Mesendoderm (in vitro differentiated cells): ENCODE data around the gene CXorf38. TPM values are rescaled to one million over a fixed set of nuclear protein-coding genes. Genes with fewer than 3 reads are reported as not detected.

Experiments
- DNase-seq: peaks from one replicate; pipeline ENCODE4 v3.0.0; 2013
- H2AK5ac ChIP-seq: 2 replicates; pipeline ENCODE4 v1.6.1; 2013; ENCODE audit warnings: low read length, inconsistent platforms
- H2BK120ac ChIP-seq: 2 replicates; pipeline ENCODE4 v1.6.1; 2013; ENCODE audit warnings: low read depth, mild to moderate bottlenecking, low read length, moderate library complexity, mixed read lengths
- H2BK15ac ChIP-seq: replicated peaks from 2 replicates; pipeline ENCODE4 v1.6.1; 2013; ENCODE audit warnings: low read depth, mild to moderate bottlenecking, moderate library complexity
- H2BK5ac ChIP-seq: 2 replicates; pipeline ENCODE4 v1.6.1; 2013; ENCODE audit warnings: low read length, inconsistent platforms
- H3K18ac ChIP-seq: 2 replicates; pipeline ENCODE4 v1.6.1; 2013; ENCODE audit warnings: mild to moderate bottlenecking, low read length, mixed read lengths
- H3K23ac ChIP-seq: one replicate; pipeline ENCODE4 v1.6.1; 2013; ENCODE audit warnings: low read length
- H3K27ac ChIP-seq: 2 replicates; pipeline ENCODE4 v1.5.1; 2013; ENCODE audit warnings: low read depth, mild to moderate bottlenecking, inconsistent platforms, low read length, moderate library complexity
- H3K27me3 ChIP-seq: 2 replicates; pipeline ENCODE4 v1.6.1; 2013; ENCODE audit warnings: low read length, control low read depth, mild to moderate bottlenecking, inconsistent platforms; ENCODE audit not compliant: insufficient read depth, poor library complexity
- H3K36me3 ChIP-seq: 2 replicates; pipeline ENCODE4 v1.6.1; 2013; ENCODE audit warnings: low read length, inconsistent platforms; ENCODE audit not compliant: control insufficient read depth, insufficient read depth
- H3K4ac ChIP-seq: one replicate; pipeline ENCODE4 v1.6.1; 2013; ENCODE audit warnings: low read depth, mild to moderate bottlenecking, low read length, moderate library complexity
- H3K4me1 ChIP-seq: 2 replicates; pipeline ENCODE4 v1.6.1; 2013; ENCODE audit warnings: low read depth, low read length, inconsistent platforms; ENCODE audit not compliant: control insufficient read depth
- H3K4me2 ChIP-seq: 2 replicates; pipeline ENCODE4 v1.6.1; 2013; ENCODE audit warnings: low read length
- H3K4me3 ChIP-seq: 2 replicates; pipeline ENCODE4 v1.5.1; 2013; ENCODE audit warnings: mild to moderate bottlenecking, low read length
- H3K56ac ChIP-seq: one replicate; pipeline ENCODE4 v1.6.1; 2013; ENCODE audit warnings: low read length
- H3K79me1 ChIP-seq: 2 replicates; pipeline ENCODE4 v1.6.1; 2013; ENCODE audit warnings: low read length, inconsistent platforms
- H3K79me2 ChIP-seq: 2 replicates; pipeline ENCODE4 v1.6.1; 2013; ENCODE audit warnings: mild to moderate bottlenecking, low read length; ENCODE audit not compliant: control insufficient read depth, insufficient read depth
- H3K9ac ChIP-seq: 2 replicates; pipeline ENCODE4 v1.6.1; 2013; ENCODE audit warnings: low read length, inconsistent platforms
- H4K5ac ChIP-seq: one replicate; pipeline ENCODE4 v1.6.1; 2013; ENCODE audit warnings: low read length
- H4K8ac ChIP-seq: one replicate; pipeline ENCODE4 v1.6.1; 2013; ENCODE audit warnings: low read depth, mild to moderate bottlenecking, control low read depth, low read length, moderate library complexity
- WGBS: extraction: QIAGEN DNeasy Blood & Tissue Kit; methylation state at CpG from one replicate; pipeline ENCODE4 v1.1.7; 2013; ENCODE audit warnings: low lambda C conversion rate, missing lambda C conversion rate; ENCODE audit not compliant: insufficient coverage; ENCODE audit errors: extremely low coverage; 5-methylcytosine and 5-hydroxymethylcytosine counted together
- polyA plus RNA-seq, 2 experiments: library from polyadenylated mRNA; stranded (reverse); fragments of 200-250 nt; gene quantifications; one replicate each; pipeline ENCODE4 v1.2.3, GENCODE V29; 2013

The CXorf38 gene
- polyA plus RNA-seq (2013, experiment 1 of 2): 4.3 TPM
- 4.5 TPM for polyA plus RNA-seq (2013, experiment 2 of 2)

- no peak within 1 kb of the TSS for H3K27ac ChIP-seq
- H2BK120ac ChIP-seq: no peak within 1 kb of the TSS
- H2AK5ac ChIP-seq: no peak within 1 kb of the TSS
- no peaks in the 10 kb centered on the region for H3K36me3 ChIP-seq
- H3K79me2 ChIP-seq: peaks cover 10% of the 10 kb centered on the region
- no peaks in the 10 kb centered on the region for H3K4me1 ChIP-seq
- H3K27me3 ChIP-seq: no peaks in the 10 kb centered on the region
- no peak within 1 kb of the TSS for H2BK5ac ChIP-seq
- H3K4ac ChIP-seq: no peak within 1 kb of the TSS
- DNase-seq: peak; percentile 93
- H3K4me3 ChIP-seq: peak within 1 kb of the TSS; percentile 66
- peak within 1 kb of the TSS; percentile 73 for H3K9ac ChIP-seq
- peak within 1 kb of the TSS; percentile 91 for H3K56ac ChIP-seq
- H3K18ac ChIP-seq: no peak within 1 kb of the TSS
- H4K8ac ChIP-seq: no peak within 1 kb of the TSS
- H3K23ac ChIP-seq: no peak within 1 kb of the TSS
- no peak within 1 kb of the TSS for H2BK15ac ChIP-seq
- no peak within 1 kb of the TSS for H4K5ac ChIP-seq
- peak within 1 kb of the TSS; percentile 68 for H3K4me2 ChIP-seq
- H3K79me1 ChIP-seq: peaks cover 2% of the 10 kb centered on the region
- no CpG with 5 or more reads among the region's 66 CpGs for WGBS
These were observed at the start of gene CXorf38 for GRCh38 chrX:40647307-40648197. CXorf38 (minus strand) TSS chrX:40647561; CDS start chrX:40647520, 41 bp downstream.

- Histone ChIP-seq H2BK15ac (no peak overlapping the region), H2BK5ac (no peak overlapping the region), H3K79me2 (no peaks in the 10 kb centered on the region), H2AK5ac (no peak overlapping the region), H3K4ac (no peak overlapping the region), H3K79me1 (no peaks in the 10 kb centered on the region), H4K5ac (no peak overlapping the region), H3K36me3 (no peaks in the 10 kb centered on the region), H4K8ac (no peak overlapping the region), H3K23ac (no peak overlapping the region), H2BK120ac (no peak overlapping the region), H3K4me1 (no peaks in the 10 kb centered on the region), H3K4me3 (no peak overlapping the region), H3K9ac (no peak overlapping the region), H3K4me2 (no peak overlapping the region), H3K27ac (no peak overlapping the region), H3K27me3 (no peaks in the 10 kb centered on the region), H3K18ac (no peak overlapping the region), H3K56ac (no peak overlapping the region)
- DNase-seq: no peak
- WGBS: no CpG with 5 or more reads among the region's 1 CpG
These were observed 47.4 kb upstream of the CXorf38 start for GRCh38 chrX:40694802-40695201.

DNA sequence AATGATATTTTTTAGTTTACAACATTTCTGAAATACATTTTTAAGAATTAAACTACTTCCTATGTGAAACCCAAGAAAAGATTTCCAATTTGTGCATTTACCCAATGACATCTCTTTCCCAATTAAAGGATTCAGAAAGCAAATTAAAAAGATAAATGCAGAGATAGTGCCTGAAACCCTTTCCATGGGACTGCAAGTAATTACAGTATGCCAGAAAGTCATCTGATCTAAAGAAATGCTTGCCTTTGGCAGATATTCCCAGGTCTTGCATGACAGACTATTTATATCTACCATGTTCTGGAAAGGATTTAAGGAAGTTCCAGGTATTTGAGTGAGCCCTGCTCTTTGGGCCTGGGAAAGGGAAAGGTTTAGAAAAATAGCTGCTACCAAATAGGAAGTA, 41.6 kb upstream of the CXorf38 start:
- no peak overlapping the region for H3K23ac ChIP-seq
- H2AK5ac ChIP-seq: no peak overlapping the region
- no peaks in the 10 kb centered on the region for H3K36me3 ChIP-seq
- H3K27ac ChIP-seq: no peak overlapping the region
- H3K56ac ChIP-seq: no peak overlapping the region
- H3K4me3 ChIP-seq: no peak overlapping the region
- no peaks in the 10 kb centered on the region for H3K4me1 ChIP-seq
- H3K4me2 ChIP-seq: no peak overlapping the region
- no peaks in the 10 kb centered on the region for H3K27me3 ChIP-seq
- no peak overlapping the region for H2BK15ac ChIP-seq
- no peak overlapping the region for H2BK120ac ChIP-seq
- H3K18ac ChIP-seq: no peak overlapping the region
- no peak overlapping the region for H4K8ac ChIP-seq
- no peaks in the 10 kb centered on the region for H3K79me1 ChIP-seq
- H3K9ac ChIP-seq: no peak overlapping the region
- no peak overlapping the region for H3K4ac ChIP-seq
- no peak overlapping the region for H4K5ac ChIP-seq
- H2BK5ac ChIP-seq: no peak overlapping the region
- no peaks in the 10 kb centered on the region for H3K79me2 ChIP-seq
- no peak for DNase-seq

GRCh38 chrX:40687169-40687568, 39.8 kb upstream of the CXorf38 start:
- Histone ChIP-seq H3K79me2 (no peaks in the 10 kb centered on the region), H3K27ac (no peak overlapping the region), H3K27me3 (no peaks in the 10 kb centered on the region), H3K9ac (no peak overlapping the region), H2BK15ac (no peak overlapping the region), H3K23ac (no peak overlapping the region), H3K4me3 (no peak overlapping the region), H2BK120ac (no peak overlapping the region), H3K18ac (no peak overlapping the region), H3K79me1 (no peaks in the 10 kb centered on the region), H3K56ac (no peak overlapping the region), H4K8ac (no peak overlapping the region), H3K4ac (no peak overlapping the region), H3K4me2 (no peak overlapping the region), H3K36me3 (no peaks in the 10 kb centered on the region), H2BK5ac (no peak overlapping the region), H4K5ac (no peak overlapping the region), H3K4me1 (no peaks in the 10 kb centered on the region), H2AK5ac (no peak overlapping the region)
- 100% methylated on average over 1 of the region's 3 CpGs for WGBS
- no peak for DNase-seq

DNA sequence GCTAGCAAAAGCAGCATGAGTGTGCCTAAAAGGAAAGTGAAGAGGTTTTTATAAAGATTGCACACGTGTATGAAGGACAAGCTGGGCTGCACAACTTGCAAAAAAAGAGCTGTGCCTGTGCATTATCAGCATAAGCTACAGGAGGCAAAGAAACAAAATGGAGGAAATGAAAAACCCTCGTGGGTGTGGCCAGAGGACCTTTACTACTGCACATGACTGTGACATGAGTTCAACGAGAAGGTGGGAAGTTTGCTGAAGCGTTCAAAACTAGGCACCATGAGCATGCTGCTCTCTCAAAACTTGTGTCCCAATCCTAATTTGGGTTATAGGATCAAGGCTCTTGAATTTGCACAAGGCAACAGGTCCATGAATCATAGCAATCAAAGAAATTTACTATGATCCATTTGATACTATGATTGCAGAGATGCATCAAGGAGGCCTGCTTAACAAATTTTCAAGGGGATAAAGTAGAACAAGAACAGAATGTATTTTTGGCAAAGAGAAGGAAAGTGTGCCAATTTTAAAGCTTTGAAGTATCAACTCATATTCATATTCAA, 38.1 kb upstream of the CXorf38 start:
- Histone ChIP-seq H4K8ac (no peak overlapping the region), H2BK120ac (no peak overlapping the region), H3K9ac (no peak overlapping the region), H3K27me3 (no peaks in the 10 kb centered on the region), H3K4ac (no peak overlapping the region), H2BK5ac (no peak overlapping the region), H3K27ac (no peak overlapping the region), H3K36me3 (no peaks in the 10 kb centered on the region), H3K4me2 (no peak overlapping the region), H3K79me2 (no peaks in the 10 kb centered on the region), H4K5ac (no peak overlapping the region), H3K18ac (no peak overlapping the region), H3K23ac (no peak overlapping the region), H3K56ac (no peak overlapping the region), H3K79me1 (no peaks in the 10 kb centered on the region), H2AK5ac (no peak overlapping the region), H3K4me1 (no peaks in the 10 kb centered on the region), H3K4me3 (no peak overlapping the region), H2BK15ac (no peak overlapping the region)
- WGBS: no CpG with 5 or more reads among the region's 4 CpGs
- DNase-seq: peak; percentile 6
